NCI-H2029 (cell line): Measurements from ENCODE around the gene ACOX1.

Source experiments
- DNase-seq: peaks from one replicate; lab custom pipeline; 2025; lab: John Stamatoyannopoulos, UW

The ACOX1 gene

GRCh38 chr17:75891605-75892555 is 87.1 kb downstream of the ACOX1 start:
- no peak for DNase-seq
